ENCODE data around the gene PRSS21. TPM values are rescaled to one million over a fixed set of nuclear protein-coding genes. Genes with fewer than 3 reads are reported as not detected.

The PRSS21 gene
- total RNA-seq, 1 donor from 2014 or later, result not detected

DNA sequence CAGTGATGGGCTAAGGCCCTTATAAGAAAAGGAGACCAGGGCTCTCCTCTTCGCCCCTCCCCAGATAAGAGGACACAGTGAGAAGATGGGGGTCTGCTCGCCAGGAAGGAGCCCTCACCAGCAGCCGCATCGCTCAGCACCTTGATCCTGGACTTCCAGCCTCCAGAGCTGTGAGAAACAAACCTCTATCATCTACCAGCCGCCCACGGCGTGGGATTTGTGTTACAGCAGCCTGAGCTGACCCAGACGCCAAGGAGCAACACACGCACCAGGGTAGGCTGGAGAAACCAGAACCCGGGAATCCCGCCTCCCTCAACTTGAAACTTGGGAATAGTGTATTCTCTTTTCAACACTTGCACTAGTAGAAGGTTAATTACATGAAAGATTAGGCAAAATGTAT lies 8.9 kb downstream of the PRSS21 start:
- DNase-seq, result no peak

- no peak for DNase-seq
Observed at GRCh38 chr16:2826591-2827373, 9.7 kb downstream of the PRSS21 start.

DNA sequence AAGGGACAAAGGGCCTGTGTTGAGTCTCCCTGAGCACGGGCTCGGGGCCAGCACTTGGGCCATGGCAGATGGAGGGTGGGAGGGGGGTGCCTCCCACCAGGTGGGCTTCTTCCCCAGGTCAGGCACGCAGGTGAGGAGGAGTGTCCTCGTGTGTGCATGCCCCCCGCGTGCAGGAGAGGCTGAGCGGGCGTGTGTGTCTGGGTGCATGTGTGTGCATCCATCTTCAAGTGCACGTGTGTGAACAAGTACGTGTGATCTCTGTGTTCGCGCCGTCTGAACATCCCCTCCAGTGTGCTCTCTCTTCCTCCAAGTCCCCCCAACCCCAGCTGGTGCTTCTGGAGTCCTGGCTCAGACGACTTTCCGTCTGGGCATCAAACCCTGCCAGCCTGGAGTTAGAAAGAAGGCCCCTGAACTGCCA lies 10.3 kb downstream of the PRSS21 start:
- no peak for DNase-seq

- DNase-seq, result no peak
Observed at GRCh38 chr16:2827831-2828520, 10.9 kb downstream of the PRSS21 start.

GRCh38 chr16:2828521-2828840 lies 11.4 kb downstream of the PRSS21 start:
- no peak for DNase-seq

GRCh38 chr16:2828876-2829430 lies 11.9 kb downstream of the PRSS21 start:
- no peak for DNase-seq

- DNase-seq, result no peak
Observed at GRCh38 chr16:2829501-2830354, 12.7 kb downstream of the PRSS21 start, which contains the start of gene ZG16B. ZG16B (plus strand) TSS chr16:2830303; CDS start chr16:2830442, 139 bp downstream.

- no peak for DNase-seq
Observed at GRCh38 chr16:2830355-2830695, 13.3 kb downstream of the PRSS21 start.

DNA sequence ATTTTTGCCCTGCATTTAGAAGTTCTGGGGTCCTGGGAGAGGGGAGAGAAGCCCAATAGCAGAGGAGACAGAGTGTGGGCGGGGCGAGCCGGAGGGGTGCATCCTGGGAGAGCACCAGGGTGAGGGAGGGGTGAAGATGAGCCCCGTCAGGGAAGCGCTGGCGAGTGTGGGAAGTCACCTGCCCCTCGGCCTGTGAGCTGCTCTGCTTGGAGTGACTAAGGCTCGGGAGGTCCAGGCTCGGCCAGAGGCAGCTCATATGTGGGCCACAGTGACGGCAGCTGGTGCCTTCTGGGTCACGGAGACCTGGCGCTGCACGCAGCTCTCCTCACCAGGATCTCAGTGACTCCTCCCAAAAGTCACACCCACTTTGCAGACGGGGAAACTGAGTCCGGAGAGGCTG lies 14.2 kb downstream of the PRSS21 start:
- no peak for DNase-seq

- no peak for DNase-seq
Observed at GRCh38 chr16:2833776-2834175, 16.7 kb downstream of the PRSS21 start.

DNA sequence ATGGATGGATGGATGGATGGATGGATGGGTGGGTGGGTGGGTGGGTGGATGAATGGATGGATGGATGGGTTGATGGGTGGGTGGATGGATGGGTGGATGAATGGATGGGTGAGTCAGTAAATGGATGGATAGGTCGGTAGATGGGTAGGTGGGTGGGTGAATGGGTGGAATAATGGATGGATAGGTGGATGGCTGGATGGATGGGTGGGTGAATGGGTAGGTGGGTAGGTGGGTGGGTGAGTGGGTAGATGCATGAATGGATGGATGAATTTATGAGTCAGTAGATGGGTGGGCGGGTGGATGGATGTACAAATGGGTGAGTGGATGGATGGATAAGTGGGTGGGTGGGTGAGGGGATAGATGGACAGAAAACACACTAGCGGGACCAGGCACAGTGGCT lies 17.9 kb downstream of the PRSS21 start:
- no peak for DNase-seq

DNA sequence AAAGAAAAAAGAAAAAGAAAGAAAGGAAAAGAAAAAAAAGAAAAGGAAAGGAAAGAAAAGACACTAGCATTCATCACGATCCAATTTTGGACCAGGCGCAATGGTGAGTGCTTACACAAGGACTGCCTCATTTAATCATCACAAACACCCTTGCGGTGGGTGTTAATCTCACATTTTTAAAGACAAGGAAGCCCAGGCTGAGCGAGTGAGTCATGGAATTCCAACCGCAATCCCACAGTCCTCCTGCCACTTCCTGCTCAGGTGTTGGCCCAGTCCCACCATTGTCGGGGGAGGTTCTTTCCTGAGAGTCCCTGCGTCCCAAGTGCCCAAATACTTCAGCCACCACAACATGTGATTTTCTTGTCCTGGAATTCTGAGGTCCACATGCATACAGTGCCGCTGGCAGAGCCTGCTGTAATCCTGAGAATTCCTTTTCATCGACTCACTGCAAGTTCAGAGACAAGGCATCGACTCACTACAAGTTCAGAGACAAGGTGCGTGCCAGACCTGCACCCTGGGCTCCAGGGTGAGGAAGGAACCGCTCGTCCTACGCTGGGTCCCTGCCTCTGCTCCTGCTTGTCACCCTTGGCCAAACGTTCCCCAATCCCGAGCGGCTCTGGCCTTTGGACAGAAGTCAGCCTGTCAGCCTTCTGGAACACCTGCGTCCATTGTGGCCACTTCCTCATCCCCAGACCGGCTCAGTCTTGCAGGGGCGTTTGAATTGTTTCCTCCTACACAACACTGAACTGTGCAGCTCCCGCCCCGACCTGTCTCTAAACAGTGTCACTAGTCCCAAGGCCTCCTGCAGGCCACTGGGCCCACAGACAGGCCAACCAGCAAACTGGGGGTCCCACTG lies 18.8 kb downstream of the PRSS21 start:
- no peak for DNase-seq

- DNase-seq, result no peak
Observed at GRCh38 chr16:2836646-2837508, 19.8 kb downstream of the PRSS21 start.

- DNase-seq, result peak; percentile 5
Observed at GRCh38 chr16:2838928-2839327, 21.9 kb downstream of the PRSS21 start.

DNA sequence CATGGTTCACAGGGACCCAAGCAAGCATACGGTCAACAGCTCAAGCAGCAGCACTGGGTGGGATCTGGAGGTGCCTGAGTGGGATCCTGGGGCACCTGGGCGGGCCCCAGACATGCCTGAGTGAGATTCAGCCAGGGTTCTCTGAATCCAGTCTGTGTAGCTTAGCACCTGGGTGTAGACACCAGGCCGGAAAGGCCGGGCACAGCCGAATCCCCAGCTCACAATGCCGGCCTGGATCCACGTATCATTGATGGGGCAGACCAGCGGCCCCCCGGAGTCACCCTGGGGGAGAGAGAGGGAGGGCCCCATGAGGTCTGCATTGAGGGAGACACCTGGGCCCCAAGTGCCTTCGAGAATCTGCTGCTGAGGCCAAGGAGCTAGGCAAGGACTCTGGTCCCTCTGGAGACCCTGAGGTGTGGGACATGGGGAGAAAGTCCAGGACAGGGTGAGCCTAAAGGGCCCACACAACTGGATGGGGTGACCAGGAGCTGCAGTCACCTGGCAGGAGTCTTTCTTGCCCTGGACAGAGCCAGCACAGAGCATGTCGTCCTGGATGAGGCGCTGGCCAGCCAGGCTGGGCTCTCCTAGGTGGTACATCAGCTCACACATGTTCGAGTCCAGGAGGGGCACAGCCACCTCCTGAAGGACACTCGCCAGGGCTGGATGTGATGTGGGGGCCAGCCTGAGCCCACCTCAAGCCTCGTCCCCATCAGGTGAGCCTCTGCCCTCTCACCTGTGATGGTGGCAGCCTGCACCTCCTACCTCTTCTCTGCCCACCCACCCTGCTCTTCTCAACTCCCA lies 22.8 kb downstream of the PRSS21 start:
- no peak for DNase-seq

DNA sequence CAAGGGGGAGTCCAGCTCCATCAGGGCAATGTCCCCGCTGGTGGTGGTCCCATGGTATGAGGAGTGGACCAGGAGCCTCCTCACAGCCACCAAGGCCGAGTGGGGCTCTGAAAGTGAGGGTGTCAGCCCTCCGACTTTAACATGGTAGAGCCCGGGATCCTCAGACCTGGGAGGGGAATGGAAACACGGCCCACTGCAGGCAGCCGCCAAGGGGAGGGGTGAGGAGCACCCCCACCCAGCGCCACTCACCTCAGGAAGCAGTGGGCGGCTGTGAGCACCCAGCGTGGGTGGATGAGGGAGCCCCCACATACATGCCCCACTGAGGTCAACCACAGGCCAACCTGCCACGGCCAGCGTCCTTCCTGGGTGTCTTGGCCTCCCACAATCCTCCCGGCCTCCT lies 23.9 kb downstream of the PRSS21 start:
- no peak for DNase-seq

DNA sequence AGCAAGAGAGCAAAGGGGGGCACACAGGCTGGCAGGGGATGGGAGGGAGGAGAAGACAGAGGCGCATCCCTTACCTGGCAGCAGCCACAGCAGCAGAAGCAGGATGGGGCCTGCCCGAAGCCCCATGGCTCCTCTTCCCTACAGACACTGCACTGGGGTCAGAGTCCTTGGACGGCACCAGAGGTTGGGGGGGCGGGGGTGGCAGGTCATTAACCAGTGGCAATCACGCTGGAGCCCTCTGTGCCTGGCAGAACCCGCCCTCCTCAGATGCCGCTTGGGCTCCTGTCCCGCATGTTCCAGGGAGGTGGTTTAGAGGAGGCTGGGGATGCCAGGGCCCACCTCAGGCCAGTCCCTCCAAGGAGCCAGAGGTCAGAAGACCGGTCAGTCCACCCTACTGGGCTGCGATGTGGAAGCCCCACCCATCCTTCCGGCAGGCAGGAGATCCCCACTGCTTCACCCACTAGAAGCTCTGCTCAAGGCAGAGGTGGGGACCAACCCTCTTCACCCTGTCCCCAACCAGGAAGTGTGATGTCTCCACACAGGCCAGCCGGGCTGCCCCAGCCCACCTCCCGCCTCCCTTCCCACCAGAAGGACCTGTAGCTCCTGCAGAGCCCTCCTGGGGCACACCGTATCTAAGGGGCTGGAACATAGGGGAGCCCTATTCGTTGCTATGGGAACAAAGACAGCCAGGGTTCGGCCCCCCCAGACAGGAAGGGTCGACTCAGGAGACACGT lies 24.7 kb downstream of the PRSS21 start:
- no peak for DNase-seq

DNA sequence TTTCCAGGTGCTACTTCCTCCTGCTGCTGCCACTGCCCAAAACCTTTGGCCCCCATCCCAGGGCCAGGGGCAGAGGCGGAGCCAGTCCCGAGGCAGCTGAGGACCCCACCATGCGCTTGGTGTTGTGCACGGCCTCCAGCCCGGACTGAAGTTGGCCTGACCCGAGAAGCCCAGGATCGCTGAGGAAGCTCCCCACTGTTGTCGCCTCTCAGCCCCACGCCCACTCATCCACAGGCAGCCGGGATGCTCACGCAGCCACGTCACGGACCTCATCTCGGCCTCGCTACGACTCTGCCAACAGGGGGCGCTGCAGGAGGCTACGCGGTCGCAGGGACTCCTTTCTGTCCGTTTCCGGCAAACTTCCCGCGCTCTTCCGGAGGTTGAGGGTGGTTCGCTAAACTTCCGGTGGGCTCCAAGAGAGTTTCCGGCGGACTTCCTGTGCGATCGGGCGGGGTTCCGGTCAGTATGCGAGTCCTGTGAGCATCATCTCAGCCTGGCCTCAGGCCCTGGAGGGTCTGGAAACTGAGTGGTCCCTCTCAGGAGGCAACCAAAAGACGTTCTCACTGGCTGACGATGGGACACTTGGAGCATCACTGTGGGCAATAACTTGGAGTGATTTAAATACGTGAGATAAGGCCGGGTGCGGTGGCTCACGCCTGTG lies 25.4 kb downstream of the PRSS21 start:
- DNase-seq, result peak; percentile 33

DNA sequence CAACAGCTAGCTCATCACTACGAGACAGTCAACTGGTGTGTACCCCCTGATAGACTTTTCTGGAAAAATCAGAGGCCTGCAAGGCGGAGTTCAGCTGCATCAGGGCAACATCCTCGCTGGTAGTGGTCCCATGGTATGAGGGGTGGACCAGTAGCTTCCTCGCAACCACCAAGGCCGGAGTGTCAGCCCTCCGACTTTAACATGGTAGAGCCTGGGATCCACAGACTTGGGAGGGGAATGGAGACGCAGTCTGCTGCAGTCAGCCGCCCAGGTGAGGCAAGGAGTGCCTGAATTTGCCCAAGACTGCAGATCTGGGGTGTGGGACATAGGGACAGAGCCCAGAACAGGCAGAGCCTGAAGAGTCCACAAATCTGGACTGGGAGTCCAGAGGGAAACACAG lies 26.5 kb downstream of the PRSS21 start:
- DNase-seq, result no peak
